CD14-positive monocyte (primary cell): ENCODE data around the gene TOMM40. TPM values are rescaled to one million over a fixed set of nuclear protein-coding genes. Genes with fewer than 3 reads are reported as not detected.

Experiments used
- DNase-seq, 3 donors: peaks; one replicate each; pipeline ENCODE4 v3.0.0-alpha.2; 2011 to 2022
- H2AFZ ChIP-seq: 2 replicates; pipeline ENCODE4 v1.6.0; 2012; ENCODE audit warnings: mild to moderate bottlenecking, low read depth, low read length, inconsistent platforms; ENCODE audit not compliant: insufficient read depth, poor library complexity, severe bottlenecking
- H3K27ac ChIP-seq, 2 donors: 1 replicate in 1 of 2; 2 replicates in 1 of 2; pipeline ENCODE4 v1.5.1; 2012 to 2013; ENCODE audit warnings: low read length in 2 of 2, control low read depth in 1 of 2, inconsistent platforms in 1 of 2, low read depth in 1 of 2, mild to moderate bottlenecking in 1 of 2
- H3K27me3 ChIP-seq, 2 donors: one replicate each; pipeline versions ENCODE4 v1.6.0 to v1.6.1; 2011 to 2013; ENCODE audit warnings: low read length in 2 of 2; ENCODE audit not compliant: control insufficient read depth in 2 of 2, insufficient read depth in 2 of 2
- H3K36me3 ChIP-seq, 2 donors: replicated peaks in 1 of 2; 1 replicate in 1 of 2; 2 replicates in 1 of 2; pipeline versions ENCODE4 v1.5.1 to v1.6.1; 2012 to 2013; ENCODE audit warnings: low read length in 2 of 2, control low read depth in 1 of 2, inconsistent platforms in 1 of 2, mild to moderate bottlenecking in 1 of 2; ENCODE audit not compliant: insufficient read depth in 2 of 2, control insufficient read depth in 1 of 2
- H3K4me1 ChIP-seq, 2 donors: 1 replicate in 1 of 2; 2 replicates in 1 of 2; pipeline versions ENCODE4 v1.5.1 to v1.6.1; 2012 to 2013; ENCODE audit warnings: low read length in 2 of 2, control low read depth in 1 of 2, inconsistent platforms in 1 of 2, mild to moderate bottlenecking in 1 of 2, moderate library complexity in 1 of 2; ENCODE audit not compliant: insufficient read depth in 2 of 2, control insufficient read depth in 1 of 2
- H3K4me2 ChIP-seq: replicated peaks from 2 replicates; pipeline ENCODE3; 2012; ENCODE audit warnings: low read length, moderate library complexity, mild to moderate bottlenecking; ENCODE audit not compliant: poor library complexity, severe bottlenecking; ENCODE audit errors: extremely low read depth
- H3K4me3 ChIP-seq, 3 experiments: fragments of 200-600 bp in 1 of 3; sonication (generic) in 1 of 3; replicated peaks in 1 of 3; 1 replicate in 2 of 3; 2 replicates in 1 of 3; pipeline ENCODE4 v1.5.1; 2011 to 2013; ENCODE audit warnings: low read length in 3 of 3, mild to moderate bottlenecking in 3 of 3, control low read depth in 2 of 3, low read depth in 2 of 3, inconsistent platforms in 1 of 3, moderate library complexity in 1 of 3
- H3K79me2 ChIP-seq: 2 replicates; pipeline ENCODE4 v1.6.0; 2012; ENCODE audit warnings: mild to moderate bottlenecking, control low read depth, inconsistent platforms, low read length, moderate library complexity; ENCODE audit not compliant: insufficient read depth
- H3K9ac ChIP-seq: 2 replicates; pipeline ENCODE4 v1.6.0; 2017; ENCODE audit warnings: low read length, mild to moderate bottlenecking; ENCODE audit not compliant: insufficient read depth, poor library complexity, severe bottlenecking
- H3K9me3 ChIP-seq, 2 donors: replicated peaks in 1 of 2; 1 replicate in 1 of 2; 2 replicates in 1 of 2; pipeline versions ENCODE4 v1.5.1 to v1.6.1; 2012 to 2013; ENCODE audit warnings: low read length in 2 of 2, control low read depth in 1 of 2; ENCODE audit not compliant: control insufficient read depth in 1 of 2, insufficient read depth in 1 of 2
- H4K20me1 ChIP-seq: 2 replicates; pipeline ENCODE4 v1.6.0; 2012; ENCODE audit warnings: mild to moderate bottlenecking, low read length, control low read depth, moderate library complexity; ENCODE audit not compliant: insufficient read depth
- H3K27ac Mint-ChIP-seq, 7 donors: one replicate each; pipeline ENCODE4 v1.8.0; 2020; ENCODE audit warnings: mild to moderate bottlenecking in 7 of 7, mixed read lengths in 7 of 7, moderate library complexity in 6 of 7, inconsistent platforms in 2 of 7
- H3K27me3 Mint-ChIP-seq, 3 donors: one replicate each; pipeline ENCODE4 v1.8.0; 2021 to 2022; ENCODE audit warnings: low read depth in 3 of 3, mild to moderate bottlenecking in 3 of 3, mixed read lengths in 3 of 3, moderate library complexity in 3 of 3, inconsistent platforms in 1 of 3
- H3K36me3 Mint-ChIP-seq, 2 donors: one replicate each; pipeline ENCODE4 v1.8.0; 2020; ENCODE audit warnings: mixed read lengths in 2 of 2, inconsistent platforms in 1 of 2, mild to moderate bottlenecking in 1 of 2
- H3K4me1 Mint-ChIP-seq: one replicate; pipeline ENCODE4 v1.8.0; 2020; ENCODE audit warnings: mild to moderate bottlenecking, mixed read lengths
- H3K4me3 Mint-ChIP-seq, 2 donors: one replicate each; pipeline ENCODE4 v1.8.0; 2020; ENCODE audit warnings: mild to moderate bottlenecking in 2 of 2, mixed read lengths in 2 of 2, moderate library complexity in 1 of 2
- H3K9me3 Mint-ChIP-seq, 7 donors: one replicate each; pipeline ENCODE4 v1.8.0; 2020 to 2022; ENCODE audit warnings: mixed read lengths in 7 of 7, mild to moderate bottlenecking in 6 of 7, moderate library complexity in 6 of 7, inconsistent platforms in 2 of 7
- CTCF ChIP-seq: fragments of 200-600 bp; IDR thresholded peaks from one replicate; pipeline ENCODE4 v1.8.0; 2022; ENCODE audit warnings: antibody characterized with exemption, mild to moderate bottlenecking
- WGBS: methylation state at CpG from one replicate; pipeline ENCODE4 v1.1.5; 2013; ENCODE audit warnings: missing lambda C conversion rate; ENCODE audit not compliant: insufficient coverage; 5-methylcytosine and 5-hydroxymethylcytosine counted together
- intact Hi-C, 2 donors: fragments of 100-400 bp; cut with micrococcal nuclease; formaldehyde crosslinking; loops; one replicate each; pipeline versions ENCODE4 v1.15.0 to v1.15.1; 2023
- polyA plus RNA-seq, 3 donors: library from polyadenylated mRNA; depleted of rRNA in 1 of 3; unstranded in 2 of 3; stranded (reverse) in 1 of 3; fragments of 300-500 nt in 2 of 3; fragments of >200 nt in 1 of 3; fragmentation: Illumina TruSeq in 2 of 3; gene quantifications; 1 replicate in 2 of 3; 2 replicates in 1 of 3; pipeline ENCODE4 v1.2.3, GENCODE V29; 2012 to 2021

Gene TOMM40
- polyA plus RNA-seq, 3 donors, result 15.0 to 25.4 (median 16.4) TPM

GRCh38 chr19:44927746-44928145, 36.7 kb downstream of the TOMM40 start:
- WGBS, result 87% methylated on average over 2 of the region's 5 CpGs
- no peak overlapping the region for H3K4me2 ChIP-seq

DNA sequence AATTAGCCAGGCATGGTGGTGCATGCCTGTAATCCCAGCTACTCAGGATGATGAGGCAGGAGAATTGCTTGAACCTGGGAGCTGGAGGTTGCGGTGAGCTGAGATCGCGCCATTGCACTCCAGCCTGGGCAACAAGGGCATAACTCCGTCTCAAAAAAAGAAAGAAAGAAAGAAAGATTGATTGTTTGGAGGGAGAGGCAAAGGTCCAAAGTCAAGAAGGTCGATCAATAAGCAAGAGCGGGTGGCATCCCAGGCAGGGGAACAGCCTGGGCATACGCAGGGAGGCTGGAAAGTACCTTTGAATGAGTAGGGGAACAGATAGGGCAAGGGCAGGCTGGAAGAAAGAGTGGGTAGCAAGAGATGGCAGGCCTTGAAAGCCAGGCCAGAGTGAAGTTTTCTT, 39.0 kb downstream of the TOMM40 start:
- H3K9ac ChIP-seq, result no peak overlapping the region
- H2AFZ ChIP-seq, result no peak overlapping the region
- intact Hi-C loops, result no loop called here
- Mint-ChIP-seq H3K36me3 (no peaks in the 10 kb centered on the region), H3K27me3 (peaks cover 3 to 9% (median 3%) of the 10 kb centered on the region in 3 donors), H3K27ac (no peak overlapping the region), H3K4me1 (peaks cover 25% of the 10 kb centered on the region), H3K9me3 (no peaks in the 10 kb centered on the region), H3K4me3 (no peak overlapping the region)
- H3K36me3 ChIP-seq, result no peaks in the 10 kb centered on the region
- peaks cover 22 to 24% of the 10 kb centered on the region in 2 donors for H3K4me1 ChIP-seq
- DNase-seq, result no peak
- H3K4me3 ChIP-seq, result no peak overlapping the region
- H3K9me3 ChIP-seq, result no peaks in the 10 kb centered on the region
- no peaks in the 10 kb centered on the region for H4K20me1 ChIP-seq
- H3K79me2 ChIP-seq, result no peaks in the 10 kb centered on the region
- H3K4me2 ChIP-seq, result no peak overlapping the region
- 96% methylated on average over 7 of the region's 7 CpGs for WGBS
- no peak overlapping the region for H3K27ac ChIP-seq
- TF ChIP-seq CTCF, result no peak
- no peaks in the 10 kb centered on the region for H3K27me3 ChIP-seq

More at GRCh38 chr19:44927746-44928145, 36.7 kb downstream of the TOMM40 start:
- H3K27me3 ChIP-seq, result no peaks in the 10 kb centered on the region
- H3K4me3 Mint-ChIP-seq, result no peak overlapping the region
- H3K36me3 ChIP-seq, result no peaks in the 10 kb centered on the region
- H2AFZ ChIP-seq, result no peak overlapping the region
- peak overlapping the region in 2 of 7 donors; percentile 36 to 38 for H3K27ac Mint-ChIP-seq
- no peaks in the 10 kb centered on the region for H4K20me1 ChIP-seq
- no peak overlapping the region for H3K27ac ChIP-seq
- no peaks in the 10 kb centered on the region for H3K36me3 Mint-ChIP-seq
- peaks cover 34% of the 10 kb centered on the region for H3K4me1 Mint-ChIP-seq
- no peaks in the 10 kb centered on the region for H3K9me3 ChIP-seq
- DNase-seq, result no peak
- no peak for TF ChIP-seq CTCF
- no peaks in the 10 kb centered on the region for H3K9me3 Mint-ChIP-seq
- H3K27me3 Mint-ChIP-seq, result peaks cover 3 to 6% (median 3%) of the 10 kb centered on the region in 3 donors
- H3K79me2 ChIP-seq, result no peaks in the 10 kb centered on the region
- H3K4me3 ChIP-seq, result no peak overlapping the region
- H3K9ac ChIP-seq, result no peak overlapping the region
- peaks cover 31 to 32% of the 10 kb centered on the region in 2 donors for H3K4me1 ChIP-seq
- intact Hi-C loops, result no loop called here
